Activated CD4-positive, alpha-beta T cell treated with anti-CD3 and anti-CD28 coated beads, Interleukin-2, amount 50 U/mL, for 48 hours (primary cell): ENCODE results near the gene SERPINB12.

ENCODE experiments used
- DNase-seq, 2 experiments: peaks; one replicate each; pipeline ENCODE4 v3.0.0-alpha.2; 2020

SERPINB12 gene

DNA sequence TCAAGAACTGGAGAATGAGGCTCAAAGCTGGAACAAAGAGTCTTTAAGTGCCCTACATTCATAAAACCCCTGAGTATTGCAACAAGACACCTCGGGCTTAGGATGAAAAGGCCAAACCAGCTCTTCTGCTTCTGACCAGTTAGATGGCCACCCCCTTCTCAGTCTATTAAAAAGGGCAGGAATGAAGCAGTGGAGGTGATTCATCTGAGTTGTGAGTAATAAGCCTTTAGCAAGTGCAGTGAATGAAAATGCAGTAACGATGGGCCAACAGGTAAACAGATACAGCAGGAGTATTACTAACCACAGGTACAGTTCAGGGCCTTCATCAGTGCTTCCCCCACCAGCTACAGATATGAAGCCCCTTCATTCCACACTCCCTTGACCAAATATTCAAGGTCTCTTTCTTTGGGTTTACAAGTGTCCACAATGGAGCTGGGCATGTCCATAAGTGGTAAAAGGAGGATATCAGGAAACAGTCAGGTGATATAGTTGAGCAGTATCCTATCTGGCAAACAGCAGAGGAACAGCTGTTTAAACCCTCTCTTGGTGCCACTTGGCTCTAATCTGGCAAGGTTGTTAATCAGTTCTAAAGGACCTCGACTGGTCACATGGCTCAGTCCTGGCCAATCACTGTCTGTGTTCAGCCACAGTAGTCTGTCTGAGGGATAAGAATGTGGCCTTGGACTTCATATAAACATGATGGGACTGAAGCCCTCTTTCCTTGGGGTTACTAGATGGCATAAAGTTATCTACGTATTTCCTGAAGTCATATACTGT lies 62.8 kb downstream of the SERPINB12 start:
- DNase-seq: no peak

DNA sequence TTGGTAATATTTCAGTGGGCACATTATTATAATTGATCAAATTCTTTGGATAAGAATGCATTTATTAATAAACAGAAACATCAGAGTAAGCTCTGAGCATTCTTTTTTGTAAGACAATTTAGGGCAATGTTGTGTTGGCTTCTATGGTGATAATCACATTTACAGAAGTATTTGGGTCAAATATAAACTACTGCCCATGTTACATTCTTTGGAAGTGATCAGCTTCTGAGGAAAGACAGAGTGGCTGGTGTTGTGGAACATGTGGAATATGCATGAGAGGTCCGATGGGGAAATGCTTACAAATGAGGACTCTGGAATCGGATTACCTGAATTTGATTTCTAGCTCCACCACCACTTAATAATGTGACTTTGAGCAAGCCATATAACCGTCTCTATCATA lies 64.4 kb downstream of the SERPINB12 start:
- no peak for DNase-seq

DNA sequence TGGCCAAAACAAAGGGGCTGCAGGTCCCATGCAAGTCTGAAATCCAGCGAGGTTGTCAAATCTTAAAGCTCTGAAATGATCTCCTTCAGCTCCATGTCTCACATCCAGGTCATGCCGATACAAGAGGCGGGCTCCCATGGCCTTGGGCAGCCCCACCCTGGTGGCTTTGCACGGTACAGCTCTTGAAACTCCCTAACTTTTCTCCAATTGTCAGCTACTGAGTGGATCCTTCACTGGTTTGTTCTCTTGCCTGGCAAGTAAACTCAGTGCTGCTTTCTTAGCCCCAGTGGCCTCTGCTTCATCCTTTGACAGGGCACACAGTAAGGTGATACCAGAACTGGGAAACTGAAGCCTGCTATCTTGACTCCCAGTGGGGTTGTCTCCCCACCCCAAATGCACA lies 71.3 kb downstream of the SERPINB12 start:
- DNase-seq: no peak

DNA sequence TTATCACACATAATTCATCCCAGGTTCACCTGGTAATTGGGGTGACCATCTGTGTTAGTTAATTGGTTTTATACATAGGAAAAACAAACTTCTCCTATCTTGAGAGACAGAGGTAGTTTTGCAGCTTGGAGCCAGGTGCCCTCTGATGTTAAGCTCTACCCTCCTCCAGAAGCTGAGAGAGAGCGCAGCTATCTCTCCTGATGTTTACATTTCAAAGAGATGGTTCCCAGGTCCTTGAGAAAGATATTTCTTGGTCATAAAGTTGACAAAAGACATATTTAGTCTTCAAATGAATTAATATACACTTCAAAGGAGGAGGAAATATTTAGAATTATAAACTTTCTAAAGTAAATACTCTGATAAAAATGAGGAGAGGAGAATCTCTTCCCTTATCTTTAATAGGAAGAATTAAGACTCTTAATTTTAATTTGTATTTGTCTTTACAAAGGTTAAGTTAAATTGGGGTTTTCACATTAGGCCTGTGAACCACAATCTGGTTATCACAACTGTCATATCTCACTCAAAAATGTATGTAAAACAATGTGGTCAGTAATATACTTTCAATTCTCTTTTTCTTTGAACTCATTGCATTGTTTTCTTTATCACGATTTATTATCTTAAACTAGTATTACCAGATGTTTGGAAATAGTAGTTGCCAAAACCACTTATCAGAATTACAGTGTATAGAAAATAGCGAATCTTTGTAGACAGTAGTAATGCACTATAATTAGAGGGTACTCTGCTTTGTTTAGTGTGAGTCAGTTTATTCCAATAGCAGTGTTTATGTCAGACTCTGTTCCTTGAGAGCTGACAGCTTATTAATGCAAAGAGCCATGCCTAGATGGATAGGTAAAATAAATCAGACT lies 75.1 kb downstream of the SERPINB12 start:
- DNase-seq: no peak

DNA sequence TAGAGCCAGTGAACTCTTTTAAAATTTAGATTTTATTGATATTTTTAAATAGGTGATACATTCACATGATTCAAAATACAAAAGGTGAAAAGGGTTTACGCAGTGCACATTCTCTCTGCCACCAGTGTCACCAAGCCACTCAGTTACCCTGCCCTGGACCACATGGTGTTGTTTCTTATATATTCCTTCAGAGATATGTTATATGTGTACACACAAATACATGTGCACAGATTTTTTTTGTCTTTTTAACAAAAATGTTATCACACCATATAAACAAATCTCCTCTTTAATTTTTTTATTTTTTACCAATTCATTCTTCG lies 75.7 kb downstream of the SERPINB12 start:
- DNase-seq: no peak
